ENCODE measurements around the gene NDUFAF3.

The NDUFAF3 gene

DNA sequence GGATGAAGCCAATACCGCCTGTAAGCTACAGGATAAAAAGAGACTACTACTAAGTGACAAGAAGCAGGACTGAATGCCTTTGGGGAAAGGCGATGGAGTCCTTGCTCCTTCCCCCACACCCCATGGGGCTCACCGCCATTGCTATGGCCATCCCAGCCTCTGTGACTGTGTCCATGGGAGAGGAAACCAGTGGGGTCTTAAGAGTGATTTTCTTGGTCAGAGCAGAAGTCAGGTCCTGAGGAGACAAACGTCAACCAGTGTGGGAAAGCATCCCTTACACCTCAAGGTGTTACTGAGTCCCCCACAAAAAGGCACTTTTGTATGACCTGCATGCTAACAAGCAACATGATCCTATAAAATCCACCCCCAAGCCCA, 6.4 kb downstream of the NDUFAF3 start:
- Histone ChIP-seq H3K4me3 (replicated peaks; ENCODE audit: insufficient read depth, low read length) (peak overlapping the region; percentile 72), H3K27ac (replicated peaks) (peak overlapping the region; percentile 82), H3K27me3 (ENCODE audit: insufficient read depth, poor library complexity, severe bottlenecking) (no peaks in the 10 kb centered on the region)
- no peak for DNase-seq (ENCODE audit: low read depth in 1 of 2, low spot score in 1 of 2)
- TF ChIP-seq, protein P1, sequence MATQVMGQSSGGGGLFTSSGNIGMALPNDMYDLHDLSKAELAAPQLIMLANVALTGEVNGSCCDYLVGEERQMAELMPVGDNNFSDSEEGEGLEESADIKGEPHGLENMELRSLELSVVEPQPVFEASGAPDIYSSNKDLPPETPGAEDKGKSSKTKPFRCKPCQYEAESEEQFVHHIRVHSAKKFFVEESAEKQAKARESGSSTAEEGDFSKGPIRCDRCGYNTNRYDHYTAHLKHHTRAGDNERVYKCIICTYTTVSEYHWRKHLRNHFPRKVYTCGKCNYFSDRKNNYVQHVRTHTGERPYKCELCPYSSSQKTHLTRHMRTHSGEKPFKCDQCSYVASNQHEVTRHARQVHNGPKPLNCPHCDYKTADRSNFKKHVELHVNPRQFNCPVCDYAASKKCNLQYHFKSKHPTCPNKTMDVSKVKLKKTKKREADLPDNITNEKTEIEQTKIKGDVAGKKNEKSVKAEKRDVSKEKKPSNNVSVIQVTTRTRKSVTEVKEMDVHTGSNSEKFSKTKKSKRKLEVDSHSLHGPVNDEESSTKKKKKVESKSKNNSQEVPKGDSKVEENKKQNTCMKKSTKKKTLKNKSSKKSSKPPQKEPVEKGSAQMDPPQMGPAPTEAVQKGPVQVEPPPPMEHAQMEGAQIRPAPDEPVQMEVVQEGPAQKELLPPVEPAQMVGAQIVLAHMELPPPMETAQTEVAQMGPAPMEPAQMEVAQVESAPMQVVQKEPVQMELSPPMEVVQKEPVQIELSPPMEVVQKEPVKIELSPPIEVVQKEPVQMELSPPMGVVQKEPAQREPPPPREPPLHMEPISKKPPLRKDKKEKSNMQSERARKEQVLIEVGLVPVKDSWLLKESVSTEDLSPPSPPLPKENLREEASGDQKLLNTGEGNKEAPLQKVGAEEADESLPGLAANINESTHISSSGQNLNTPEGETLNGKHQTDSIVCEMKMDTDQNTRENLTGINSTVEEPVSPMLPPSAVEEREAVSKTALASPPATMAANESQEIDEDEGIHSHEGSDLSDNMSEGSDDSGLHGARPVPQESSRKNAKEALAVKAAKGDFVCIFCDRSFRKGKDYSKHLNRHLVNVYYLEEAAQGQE (IDR thresholded peaks at IDR 0.05; ENCODE audit: insufficient replicate concordance, low read depth): no peak
- TF ChIP-seq POLR2AphosphoS5 (IDR thresholded peaks at IDR 0.05; ENCODE audit: low read depth) (no peak), GABPA (IDR thresholded peaks at IDR 0.05; ENCODE audit: low read depth) (no peak), SPI1 (IDR thresholded peaks at IDR 0.05; ENCODE audit: borderline replicate concordance, low read depth) (no peak)
- TF ChIP-seq, protein P2, sequence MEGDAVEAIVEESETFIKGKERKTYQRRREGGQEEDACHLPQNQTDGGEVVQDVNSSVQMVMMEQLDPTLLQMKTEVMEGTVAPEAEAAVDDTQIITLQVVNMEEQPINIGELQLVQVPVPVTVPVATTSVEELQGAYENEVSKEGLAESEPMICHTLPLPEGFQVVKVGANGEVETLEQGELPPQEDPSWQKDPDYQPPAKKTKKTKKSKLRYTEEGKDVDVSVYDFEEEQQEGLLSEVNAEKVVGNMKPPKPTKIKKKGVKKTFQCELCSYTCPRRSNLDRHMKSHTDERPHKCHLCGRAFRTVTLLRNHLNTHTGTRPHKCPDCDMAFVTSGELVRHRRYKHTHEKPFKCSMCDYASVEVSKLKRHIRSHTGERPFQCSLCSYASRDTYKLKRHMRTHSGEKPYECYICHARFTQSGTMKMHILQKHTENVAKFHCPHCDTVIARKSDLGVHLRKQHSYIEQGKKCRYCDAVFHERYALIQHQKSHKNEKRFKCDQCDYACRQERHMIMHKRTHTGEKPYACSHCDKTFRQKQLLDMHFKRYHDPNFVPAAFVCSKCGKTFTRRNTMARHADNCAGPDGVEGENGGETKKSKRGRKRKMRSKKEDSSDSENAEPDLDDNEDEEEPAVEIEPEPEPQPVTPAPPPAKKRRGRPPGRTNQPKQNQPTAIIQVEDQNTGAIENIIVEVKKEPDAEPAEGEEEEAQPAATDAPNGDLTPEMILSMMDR (IDR thresholded peaks at IDR 0.05; ENCODE audit: insufficient read depth, low read length): no peak

DNA sequence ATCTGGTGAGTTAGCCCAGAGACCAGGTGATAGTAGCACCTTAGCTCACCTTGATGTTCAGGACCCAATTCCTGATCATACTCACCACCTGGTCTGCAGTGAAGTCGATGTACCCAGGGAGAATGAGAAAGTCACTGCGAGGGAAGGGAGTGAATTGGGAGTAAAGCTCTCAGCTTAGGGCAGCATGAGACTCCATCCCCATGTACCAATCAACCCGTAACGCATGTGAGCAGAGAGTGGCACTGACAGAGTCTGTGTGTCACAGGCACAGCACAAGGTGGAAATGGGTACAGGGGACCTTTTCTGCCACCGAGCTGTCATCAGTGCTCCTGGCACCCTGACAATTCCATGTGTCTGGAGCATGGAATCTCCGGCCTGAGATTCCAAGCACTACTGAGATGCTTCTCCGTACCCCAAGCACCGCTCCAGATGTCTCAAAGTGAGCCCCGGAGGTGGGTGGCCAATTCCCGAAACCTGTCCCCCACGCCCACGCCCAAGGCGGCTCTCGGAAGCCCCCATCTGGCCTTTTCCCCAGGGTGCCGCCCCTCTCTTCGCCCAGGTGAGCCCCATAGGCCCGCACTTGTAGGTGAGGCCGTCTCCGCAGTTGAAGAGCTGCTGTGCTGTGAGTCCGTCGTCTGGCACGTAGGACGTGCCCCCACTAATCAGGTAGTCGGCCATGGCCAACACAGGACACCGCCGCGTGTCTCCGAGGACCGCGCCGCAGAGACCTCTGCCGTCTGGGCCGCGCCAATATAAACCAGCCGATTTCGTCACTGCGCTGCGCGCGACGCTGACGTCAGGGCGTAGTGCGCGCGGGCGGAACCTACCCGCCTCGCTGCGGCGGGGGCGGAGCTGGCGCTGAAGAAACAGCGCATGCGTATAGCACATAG, 7.0 kb downstream of the NDUFAF3 start, which contains the start of gene IMPDH2:
Gene IMPDH2, minus strand, starts transcription at position 726 of the 890 bp plus-strand sequence. Its CDS starts 48 bp downstream, at position 678.
- Histone ChIP-seq H3K4me3 (replicated peaks; ENCODE audit: insufficient read depth, low read length) (peak within 1 kb of the TSS; percentile 72), H3K27me3 (ENCODE audit: insufficient read depth, poor library complexity, severe bottlenecking) (no peaks in the 10 kb centered on the region), H3K27ac (replicated peaks) (peak within 1 kb of the TSS; percentile 82)
- peak; percentile 91 to 92 for DNase-seq (ENCODE audit: low read depth in 1 of 2, low spot score in 1 of 2)
- peak; percentile 99 for TF ChIP-seq POLR2AphosphoS5 (IDR thresholded peaks at IDR 0.05; ENCODE audit: low read depth)
- no peak for TF ChIP-seq GABPA (IDR thresholded peaks at IDR 0.05; ENCODE audit: low read depth)
- TF ChIP-seq, protein P1 (IDR thresholded peaks at IDR 0.05; ENCODE audit: insufficient replicate concordance, low read depth): peak; percentile 33

DNA sequence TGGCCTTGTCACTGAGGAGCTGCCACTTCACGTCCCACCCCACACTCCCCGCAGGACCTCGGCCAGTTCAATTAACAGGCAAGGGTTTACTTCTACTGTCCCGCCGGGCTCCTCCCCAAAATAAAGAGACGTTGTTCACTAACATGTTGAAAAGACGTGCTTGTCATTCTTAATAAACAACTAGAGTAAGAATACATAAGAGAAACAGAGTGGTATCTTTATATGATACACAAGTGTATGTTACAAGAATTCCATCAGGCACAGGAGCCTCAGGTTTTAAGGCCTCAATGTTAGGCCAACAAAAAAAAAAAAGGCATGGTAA, 7.6 kb downstream of the NDUFAF3 start:
- Histone ChIP-seq H3K27me3 (ENCODE audit: insufficient read depth, poor library complexity, severe bottlenecking) (no peaks in the 10 kb centered on the region), H3K4me3 (replicated peaks; ENCODE audit: insufficient read depth, low read length) (no peak overlapping the region), H3K27ac (replicated peaks) (peak overlapping the region; percentile 82)
- TF ChIP-seq GABPA (IDR thresholded peaks at IDR 0.05; ENCODE audit: low read depth): no peak
- TF ChIP-seq POLR2AphosphoS5 (IDR thresholded peaks at IDR 0.05; ENCODE audit: low read depth): no peak
- no peak for DNase-seq (ENCODE audit: low read depth in 1 of 2, low spot score in 1 of 2)

DNA sequence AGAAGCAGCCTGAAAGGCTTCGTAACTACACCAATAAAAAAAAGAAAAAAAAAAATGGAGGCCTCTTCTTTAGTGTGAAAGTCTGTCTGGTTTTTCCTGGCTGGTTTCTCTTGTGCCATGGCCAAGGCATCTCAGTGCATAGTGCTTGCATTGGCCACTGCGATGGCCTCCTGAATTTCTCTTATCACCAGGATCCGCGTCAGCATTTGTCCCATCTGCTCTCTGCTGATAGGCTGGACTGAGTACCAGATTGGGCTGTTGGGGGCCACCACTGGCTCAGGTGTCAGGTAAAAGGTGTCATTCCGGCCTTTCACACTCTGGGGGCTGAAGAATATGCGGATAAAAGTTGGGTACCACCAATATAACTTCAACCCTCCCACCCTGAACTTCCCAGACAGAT, 8.4 kb downstream of the NDUFAF3 start:
- DNase-seq (ENCODE audit: low read depth in 1 of 2, low spot score in 1 of 2): no peak
- Histone ChIP-seq H3K4me3 (replicated peaks; ENCODE audit: insufficient read depth, low read length) (no peak overlapping the region), H3K27ac (replicated peaks) (no peak overlapping the region), H3K27me3 (ENCODE audit: insufficient read depth, poor library complexity, severe bottlenecking) (no peaks in the 10 kb centered on the region)
- TF ChIP-seq, protein P2 (IDR thresholded peaks at IDR 0.05; ENCODE audit: insufficient read depth, low read length): no peak
- TF ChIP-seq, protein P1 (IDR thresholded peaks at IDR 0.05; ENCODE audit: insufficient replicate concordance, low read depth): no peak
- no peak for TF ChIP-seq POLR2AphosphoS5 (IDR thresholded peaks at IDR 0.05; ENCODE audit: low read depth)
- TF ChIP-seq SPI1 (IDR thresholded peaks at IDR 0.05; ENCODE audit: borderline replicate concordance, low read depth): no peak
- no peak for TF ChIP-seq GABPA (IDR thresholded peaks at IDR 0.05; ENCODE audit: low read depth)
